ENCODE data around the gene PLA2G12B.
"Not testable (repeated sequence)": the region's sequence is repeated elsewhere in the genome, so short reads cannot be mapped to it uniquely, and the experiment has no call there.

DNA sequence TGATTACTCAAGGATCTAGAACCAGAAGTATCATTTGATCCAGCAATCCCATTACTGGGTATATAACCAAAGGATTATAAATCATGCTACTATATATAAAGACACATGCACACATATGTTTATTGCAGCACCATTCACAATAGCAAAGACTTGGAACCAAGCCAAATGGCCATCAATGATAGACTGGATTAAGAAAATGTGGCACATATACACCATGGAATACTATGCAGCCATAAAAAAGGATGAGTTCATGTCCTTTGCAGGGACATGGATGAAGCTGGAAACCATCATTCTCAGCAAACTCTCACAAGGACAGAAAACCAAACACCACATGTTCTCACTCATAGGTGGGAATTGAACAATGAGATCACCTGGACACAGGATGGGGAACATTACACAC is 40.9 kb upstream of the PLA2G12B start:
- TF ChIP-seq POLR2A, CTCF (IDR thresholded peaks at IDR 0.05): not testable (repeated sequence)

All from gastroesophageal sphincter (tissue), 3 donors.